ENCODE results near the gene CFAP299. TPM values are rescaled to one million over a fixed set of nuclear protein-coding genes. Genes with fewer than 3 reads are reported as not detected.

Gene CFAP299
- total and polyA plus RNA-seq, 2 experiments from 2014 or later, result not detected

GRCh38 chr4:80592950-80593349, 257.4 kb downstream of the CFAP299 start:
- Histone ChIP-seq H3K4me3 (no peak overlapping the region), H3K27me3 (no peaks in the 10 kb centered on the region), H4K20me1 (ENCODE audit: insufficient read depth, poor library complexity, severe bottlenecking) (no peaks in the 10 kb centered on the region), H3K36me3 (replicated peaks; ENCODE audit: insufficient read depth, low read depth) (no peaks in the 10 kb centered on the region), H3K27ac (no peak overlapping the region), H3K4me1 (ENCODE audit: insufficient read depth) (no peaks in the 10 kb centered on the region), H2AFZ (no peak overlapping the region), H3K4me2 (no peak overlapping the region), H3K79me2 (no peaks in the 10 kb centered on the region), H3K9me3 (ENCODE audit: low read depth) (no peaks in the 10 kb centered on the region), H3K9me2 (replicated peaks; ENCODE audit: insufficient read depth) (no peaks in the 10 kb centered on the region)
- no peak for DNase-seq (ENCODE audit: low spot score)
- TF ChIP-seq, protein P1, sequence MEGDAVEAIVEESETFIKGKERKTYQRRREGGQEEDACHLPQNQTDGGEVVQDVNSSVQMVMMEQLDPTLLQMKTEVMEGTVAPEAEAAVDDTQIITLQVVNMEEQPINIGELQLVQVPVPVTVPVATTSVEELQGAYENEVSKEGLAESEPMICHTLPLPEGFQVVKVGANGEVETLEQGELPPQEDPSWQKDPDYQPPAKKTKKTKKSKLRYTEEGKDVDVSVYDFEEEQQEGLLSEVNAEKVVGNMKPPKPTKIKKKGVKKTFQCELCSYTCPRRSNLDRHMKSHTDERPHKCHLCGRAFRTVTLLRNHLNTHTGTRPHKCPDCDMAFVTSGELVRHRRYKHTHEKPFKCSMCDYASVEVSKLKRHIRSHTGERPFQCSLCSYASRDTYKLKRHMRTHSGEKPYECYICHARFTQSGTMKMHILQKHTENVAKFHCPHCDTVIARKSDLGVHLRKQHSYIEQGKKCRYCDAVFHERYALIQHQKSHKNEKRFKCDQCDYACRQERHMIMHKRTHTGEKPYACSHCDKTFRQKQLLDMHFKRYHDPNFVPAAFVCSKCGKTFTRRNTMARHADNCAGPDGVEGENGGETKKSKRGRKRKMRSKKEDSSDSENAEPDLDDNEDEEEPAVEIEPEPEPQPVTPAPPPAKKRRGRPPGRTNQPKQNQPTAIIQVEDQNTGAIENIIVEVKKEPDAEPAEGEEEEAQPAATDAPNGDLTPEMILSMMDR (IDR thresholded peaks at IDR 0.05; ENCODE audit: poor library complexity), result peak; percentile 11
- no peak for TF ChIP-seq EZH2phosphoT487 (IDR thresholded peaks at IDR 0.05; ENCODE audit: low read depth, severe bottlenecking, unreplicated experiment)
- WGBS (ENCODE audit: low lambda C conversion rate, missing lambda C conversion rate), result 38% methylated on average over 2 of the region's 2 CpGs

DNA sequence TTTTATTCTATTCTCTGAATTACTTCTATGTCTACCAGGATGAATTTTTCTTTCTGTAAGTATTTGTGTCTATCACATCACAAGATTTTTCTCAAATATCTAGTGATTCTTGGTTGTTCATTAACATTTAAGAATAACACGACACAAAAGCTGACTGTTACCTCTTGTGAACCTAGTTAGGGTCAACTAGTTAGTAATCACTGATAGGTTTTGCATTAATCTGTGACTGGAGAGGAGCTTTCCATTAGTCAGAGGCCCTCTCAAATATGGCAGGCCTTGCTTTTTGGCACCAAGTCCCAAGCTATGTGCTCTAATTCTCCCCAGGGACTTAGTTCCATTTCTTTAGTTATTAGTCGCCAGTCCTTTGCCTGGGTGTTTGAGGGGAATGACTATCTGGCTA, 259.2 kb downstream of the CFAP299 start:
- Histone ChIP-seq H3K27me3 (no peaks in the 10 kb centered on the region), H3K9me3 (ENCODE audit: low read depth) (no peaks in the 10 kb centered on the region), H2AFZ (no peak overlapping the region), H3K4me3 (no peak overlapping the region), H3K4me1 (ENCODE audit: insufficient read depth) (no peaks in the 10 kb centered on the region), H3K9me2 (replicated peaks; ENCODE audit: insufficient read depth) (no peaks in the 10 kb centered on the region), H3K4me2 (no peak overlapping the region), H3K27ac (no peak overlapping the region), H4K20me1 (ENCODE audit: insufficient read depth, poor library complexity, severe bottlenecking) (no peaks in the 10 kb centered on the region), H3K36me3 (replicated peaks; ENCODE audit: insufficient read depth, low read depth) (no peaks in the 10 kb centered on the region), H3K79me2 (no peaks in the 10 kb centered on the region)
- 86% methylated on average over 2 of the region's 2 CpGs for WGBS (ENCODE audit: low lambda C conversion rate, missing lambda C conversion rate)
- TF ChIP-seq EZH2phosphoT487 (IDR thresholded peaks at IDR 0.05; ENCODE audit: low read depth, severe bottlenecking, unreplicated experiment), result no peak
- TF ChIP-seq EZH2 (IDR thresholded peaks at IDR 0.05; ENCODE audit: borderline replicate concordance), result no peak
- TF ChIP-seq, protein P1 (IDR thresholded peaks at IDR 0.05; ENCODE audit: poor library complexity), result no peak
- DNase-seq (ENCODE audit: low spot score), result no peak

DNA sequence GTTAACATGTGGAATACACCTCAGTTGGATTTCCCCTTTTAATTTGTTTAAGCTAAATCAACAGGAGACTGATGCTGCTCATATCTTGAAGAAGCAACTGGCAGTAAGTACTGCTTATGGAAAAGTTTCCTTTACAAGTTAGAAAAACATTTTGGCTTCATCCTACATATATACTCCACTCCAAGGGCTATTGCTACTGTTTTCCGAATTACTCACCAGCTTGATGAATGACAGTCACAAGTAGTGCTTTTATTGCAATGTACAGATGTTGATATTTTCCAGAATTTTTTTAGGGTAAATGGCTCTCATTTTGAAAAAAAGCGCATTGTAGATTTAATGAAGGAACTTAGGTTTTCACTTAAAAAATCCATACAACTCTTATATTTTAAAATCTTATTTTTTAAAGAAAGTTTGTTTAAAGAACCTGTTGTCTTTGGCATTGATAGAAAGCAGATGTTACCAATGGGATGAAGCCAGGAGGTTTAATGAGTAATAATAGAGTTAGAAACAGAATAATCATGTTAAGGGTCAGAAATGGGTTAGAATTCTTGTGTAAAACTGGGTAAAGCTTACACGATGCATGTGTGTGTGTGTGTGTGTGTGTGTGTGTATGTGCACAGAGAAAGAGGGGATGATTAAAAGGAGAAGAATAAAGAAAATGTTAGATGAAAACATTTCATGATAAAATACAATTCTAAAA, 272.9 kb downstream of the CFAP299 start:
- H3K9me3 ChIP-seq (ENCODE audit: low read depth), result no peaks in the 10 kb centered on the region
- 62% methylated on average over 3 of the region's 3 CpGs for WGBS (ENCODE audit: low lambda C conversion rate, missing lambda C conversion rate)
- no peak overlapping the region for H3K4me3 ChIP-seq
- no peaks in the 10 kb centered on the region for H3K9me2 ChIP-seq (replicated peaks; ENCODE audit: insufficient read depth)
- DNase-seq (ENCODE audit: low spot score), result no peak
- no peak overlapping the region for H3K4me2 ChIP-seq
- H3K79me2 ChIP-seq, result no peaks in the 10 kb centered on the region
- no peaks in the 10 kb centered on the region for H3K36me3 ChIP-seq (replicated peaks; ENCODE audit: insufficient read depth, low read depth)
- peaks cover 9% of the 10 kb centered on the region for H3K4me1 ChIP-seq (ENCODE audit: insufficient read depth)
- TF ChIP-seq, protein P1 (IDR thresholded peaks at IDR 0.05; ENCODE audit: poor library complexity), result no peak
- TF ChIP-seq EZH2 (IDR thresholded peaks at IDR 0.05; ENCODE audit: borderline replicate concordance), result no peak
- no peak for TF ChIP-seq EZH2phosphoT487 (IDR thresholded peaks at IDR 0.05; ENCODE audit: low read depth, severe bottlenecking, unreplicated experiment)
- no peaks in the 10 kb centered on the region for H3K27me3 ChIP-seq
- H4K20me1 ChIP-seq (ENCODE audit: insufficient read depth, poor library complexity, severe bottlenecking), result no peaks in the 10 kb centered on the region
- H2AFZ ChIP-seq, result no peak overlapping the region
- no peak overlapping the region for H3K27ac ChIP-seq
